ENCODE results near the gene PLCXD3. TPM values are rescaled to one million over a fixed set of nuclear protein-coding genes. Genes with fewer than 3 reads are reported as not detected.

The PLCXD3 gene
- total and polyA plus RNA-seq, 2 experiments from 2014 or later: 0.13 to 0.22 TPM

GRCh38 chr5:41347569-41347968 is 162.8 kb downstream of the PLCXD3 start:
- H3K27ac ChIP-seq: no peak overlapping the region
- H3K36me3 ChIP-seq (ENCODE audit: low read depth): no peaks in the 10 kb centered on the region
- H4K20me1 ChIP-seq (ENCODE audit: insufficient read depth): no peaks in the 10 kb centered on the region
- peaks cover 4% of the 10 kb centered on the region; the same call in 1 of the 2 replicates for H3K9me2 ChIP-seq (ENCODE audit: insufficient read depth)
- H2AFZ ChIP-seq: no peak overlapping the region
- H3F3A ChIP-seq (ENCODE audit: insufficient read depth): no peaks in the 10 kb centered on the region
- no peak overlapping the region for H3K4me3 ChIP-seq
- TF ChIP-seq EZH2phosphoT487 (IDR thresholded peaks at IDR 0.05; ENCODE audit: insufficient read depth, low read depth) (no peak), EZH2 (IDR thresholded peaks at IDR 0.05; ENCODE audit: insufficient read depth, poor library complexity, severe bottlenecking) (no peak)
- 70 to 74% methylated on average over 1 of the region's 1 CpG for whole genome bisulfite sequencing, 2 experiments (ENCODE audit: low coverage in 1 of 2, low lambda C conversion rate in 2 of 2, missing lambda C conversion rate in 2 of 2)
- H3K4me2 ChIP-seq (ENCODE audit: unreplicated experiment): no peak overlapping the region
- in situ Hi-C loops (cut with MboI): no loop called here
- no peaks in the 10 kb centered on the region for H3K27me3 ChIP-seq (replicated peaks; ENCODE audit: insufficient read depth)
- H3K79me2 ChIP-seq (ENCODE audit: insufficient read depth): no peaks in the 10 kb centered on the region
- no peak for DNase-seq
- no peaks in the 10 kb centered on the region for H3K9me3 ChIP-seq (ENCODE audit: low read depth)
- 0 out of 2 replicates have a peak, but pooled peaks cover 4% of the 10 kb centered on the region for H3K4me1 ChIP-seq (ENCODE audit: insufficient read depth)
- no peak overlapping the region for H3K9ac ChIP-seq

- in situ Hi-C loops (cut with MboI): no loop called here
- WGBS, 2 experiments (ENCODE audit: low coverage in 1 of 2, low lambda C conversion rate in 2 of 2, missing lambda C conversion rate in 2 of 2): 40 to 50% methylated on average over 5 of the region's 5 CpGs
- peak; percentile 25 for DNase-seq
Measured at GRCh38 chr5:41346609-41347008, 163.8 kb downstream of the PLCXD3 start.

GRCh38 chr5:41345295-41345694 is 165.1 kb downstream of the PLCXD3 start:
- Histone ChIP-seq H3K9ac (no peak overlapping the region), H2AFZ (no peak overlapping the region), H3K4me1 (ENCODE audit: insufficient read depth) (0 out of 2 replicates have a peak, but pooled peaks cover 4% of the 10 kb centered on the region), H3K4me2 (ENCODE audit: unreplicated experiment) (no peak overlapping the region), H3K27me3 (replicated peaks; ENCODE audit: insufficient read depth) (no peaks in the 10 kb centered on the region), H3K79me2 (ENCODE audit: insufficient read depth) (no peaks in the 10 kb centered on the region), H3F3A (ENCODE audit: insufficient read depth) (no peaks in the 10 kb centered on the region), H3K36me3 (ENCODE audit: low read depth) (no peaks in the 10 kb centered on the region), H3K4me3 (no peak overlapping the region), H3K27ac (no peak overlapping the region), H3K9me3 (ENCODE audit: low read depth) (no peaks in the 10 kb centered on the region), H4K20me1 (ENCODE audit: insufficient read depth) (no peaks in the 10 kb centered on the region), H3K9me2 (ENCODE audit: insufficient read depth) (peaks cover under 1% of the 10 kb centered on the region; the same call in 1 of the 2 replicates)
- 48 to 55% methylated on average over 1 of the region's 1 CpG for WGBS, 2 experiments (ENCODE audit: low coverage in 1 of 2, low lambda C conversion rate in 2 of 2, missing lambda C conversion rate in 2 of 2)
- TF ChIP-seq EZH2 (IDR thresholded peaks at IDR 0.05; ENCODE audit: insufficient read depth, poor library complexity, severe bottlenecking): no peak
- no peak for TF ChIP-seq EZH2phosphoT487 (IDR thresholded peaks at IDR 0.05; ENCODE audit: insufficient read depth, low read depth)
- in situ Hi-C loops (cut with MboI): no loop called here
- DNase-seq: no peak

More at GRCh38 chr5:41346609-41347008, 163.8 kb downstream of the PLCXD3 start:
- 0 out of 2 replicates have a peak, but pooled peaks cover 4% of the 10 kb centered on the region for H3K4me1 ChIP-seq (ENCODE audit: insufficient read depth)
- H4K20me1 ChIP-seq (ENCODE audit: insufficient read depth): no peaks in the 10 kb centered on the region
- H3K9ac ChIP-seq: no peak overlapping the region
- H2AFZ ChIP-seq: no peak overlapping the region
- no peaks in the 10 kb centered on the region for H3K9me3 ChIP-seq (ENCODE audit: low read depth)
- no peaks in the 10 kb centered on the region for H3K36me3 ChIP-seq (ENCODE audit: low read depth)
- TF ChIP-seq EZH2 (IDR thresholded peaks at IDR 0.05; ENCODE audit: insufficient read depth, poor library complexity, severe bottlenecking) (no peak), EZH2phosphoT487 (IDR thresholded peaks at IDR 0.05; ENCODE audit: insufficient read depth, low read depth) (no peak)
- no peaks in the 10 kb centered on the region for H3F3A ChIP-seq (ENCODE audit: insufficient read depth)
- H3K27ac ChIP-seq: no peak overlapping the region
- no peak overlapping the region for H3K4me3 ChIP-seq
- H3K4me2 ChIP-seq (ENCODE audit: unreplicated experiment): no peak overlapping the region
- no peaks in the 10 kb centered on the region for H3K79me2 ChIP-seq (ENCODE audit: insufficient read depth)
- no peaks in the 10 kb centered on the region for H3K27me3 ChIP-seq (replicated peaks; ENCODE audit: insufficient read depth)
- H3K9me2 ChIP-seq (ENCODE audit: insufficient read depth): peaks cover 4% of the 10 kb centered on the region; the same call in 1 of the 2 replicates

DNA sequence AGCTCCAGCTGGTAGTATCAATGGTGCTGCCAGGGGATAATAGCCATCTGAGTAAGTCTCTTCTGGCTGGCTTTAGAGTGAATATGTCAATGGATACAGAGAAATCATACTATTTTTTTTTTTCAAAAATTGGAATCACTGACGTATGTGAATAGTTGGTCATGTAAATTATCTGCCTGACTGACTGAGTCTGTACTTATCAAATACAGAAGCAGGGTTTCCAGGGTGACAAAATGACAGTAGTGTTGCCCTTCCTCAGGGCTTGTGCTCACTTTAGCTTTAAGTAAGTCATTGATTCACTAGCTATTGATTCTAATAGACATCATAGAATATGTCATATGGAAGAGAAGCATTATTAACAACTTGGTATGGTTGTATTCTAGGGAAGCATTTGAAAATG is 171.1 kb downstream of the PLCXD3 start:
- Histone ChIP-seq H3K4me1 (ENCODE audit: insufficient read depth) (peaks cover 6% of the 10 kb centered on the region; the same call in 1 of the 2 replicates), H3F3A (ENCODE audit: insufficient read depth) (no peaks in the 10 kb centered on the region), H3K4me3 (no peak overlapping the region), H3K4me2 (ENCODE audit: unreplicated experiment) (no peak overlapping the region), H3K27me3 (replicated peaks; ENCODE audit: insufficient read depth) (no peaks in the 10 kb centered on the region), H2AFZ (no peak overlapping the region), H4K20me1 (ENCODE audit: insufficient read depth) (no peaks in the 10 kb centered on the region), H3K27ac (no peak overlapping the region), H3K79me2 (ENCODE audit: insufficient read depth) (no peaks in the 10 kb centered on the region), H3K36me3 (ENCODE audit: low read depth) (no peaks in the 10 kb centered on the region), H3K9me3 (ENCODE audit: low read depth) (no peaks in the 10 kb centered on the region), H3K9ac (no peak overlapping the region), H3K9me2 (ENCODE audit: insufficient read depth) (no peaks in the 10 kb centered on the region)
- TF ChIP-seq EZH2phosphoT487 (IDR thresholded peaks at IDR 0.05; ENCODE audit: insufficient read depth, low read depth): no peak
- TF ChIP-seq EZH2 (IDR thresholded peaks at IDR 0.05; ENCODE audit: insufficient read depth, poor library complexity, severe bottlenecking): no peak
- DNase-seq: no peak
- WGBS, 2 experiments (ENCODE audit: low coverage in 1 of 2, low lambda C conversion rate in 2 of 2, missing lambda C conversion rate in 2 of 2): 82 to 89% methylated on average over 1 of the region's 1 CpG
- in situ Hi-C loops (cut with MboI): no loop called here

All from GM23248 (cell line).